Stimulated activated CD4-positive, alpha-beta T cell treated with anti-CD3 and anti-CD28 coated beads, Interleukin-12 subunit alpha, Interleukin-12 subunit beta, amount 100 ng/mL, for 24 hours (primary cell): Measurements from ENCODE around the gene MLLT10.

Experiments used
- DNase-seq, 2 experiments: peaks; one replicate each; pipeline ENCODE4 v3.0.0-alpha.2; 2020; ENCODE audit warnings: low read depth in 2 of 2

MLLT10 gene

GRCh38 chr10:21533467-21534279 is at the start of gene MLLT10:
Gene MLLT10, plus strand, starts transcription at chr10:21534232. Its CDS starts 413 bp downstream, at chr10:21534645.
- peak; percentile 82 to 85 for DNase-seq

GRCh38 chr10:21487416-21488180 is 46.4 kb upstream of the MLLT10 start:
- DNase-seq, result no peak

GRCh38 chr10:21488246-21488956 is 45.6 kb upstream of the MLLT10 start:
- no peak for DNase-seq

- DNase-seq, result no peak
Observed at GRCh38 chr10:21488957-21489446, 45.0 kb upstream of the MLLT10 start.

GRCh38 chr10:21490028-21490710 is 43.9 kb upstream of the MLLT10 start:
- no peak for DNase-seq

- DNase-seq, result no peak
Observed at GRCh38 chr10:21490711-21491105, 43.3 kb upstream of the MLLT10 start.

GRCh38 chr10:21492421-21492820 is 41.6 kb upstream of the MLLT10 start:
- DNase-seq, result no peak

- DNase-seq, result no peak
Observed at GRCh38 chr10:21493784-21494183, 40.2 kb upstream of the MLLT10 start.

- DNase-seq, result peak in 1 of 2 experiments; percentile 18
Observed at GRCh38 chr10:21494191-21495001, 39.6 kb upstream of the MLLT10 start.

GRCh38 chr10:21495002-21495751 is 38.9 kb upstream of the MLLT10 start:
- no peak for DNase-seq

- peak; percentile 72 to 82 for DNase-seq
Observed at GRCh38 chr10:21495752-21496342, 38.2 kb upstream of the MLLT10 start.

- no peak for DNase-seq
Observed at GRCh38 chr10:21496343-21497176, 37.5 kb upstream of the MLLT10 start.

GRCh38 chr10:21497177-21497807 is 36.7 kb upstream of the MLLT10 start:
- DNase-seq, result peak in 1 of 2 experiments; percentile 26

GRCh38 chr10:21498377-21498776 is 35.7 kb upstream of the MLLT10 start:
- no peak for DNase-seq

GRCh38 chr10:21498986-21499385 is 35.0 kb upstream of the MLLT10 start:
- no peak for DNase-seq

GRCh38 chr10:21499701-21500577 is 34.1 kb upstream of the MLLT10 start:
- no peak for DNase-seq

GRCh38 chr10:21500578-21500910 is 33.5 kb upstream of the MLLT10 start:
- DNase-seq, result no peak
